GM12878 (cell line): ENCODE data around the gene HADHA. TPM values are rescaled to one million over a fixed set of nuclear protein-coding genes. Genes with fewer than 3 reads are reported as not detected.

ENCODE experiments used
- ATAC-seq: fragments of 200-7000 bp; cut with Tn5 transposase; 3 replicates; pipeline ENCODE4 v1.9.1; 2020; ENCODE audit warnings: mild to moderate bottlenecking, moderate library complexity
- BruUV-seq: library from RNA; stranded (reverse); fragments of 400-500 nt; replicated peaks from 2 replicates; lab custom pipeline; 2021; lab: Mats Ljungman, UMichigan
- CTCF ChIA-PET: fragments of 300-600 bp; sonication (Branson Sonifier 250); formaldehyde crosslinking; extraction: SDS; loops from one replicate; lab custom pipeline; 2021; ENCODE audit warnings: inconsistent platforms; lab: Yijun Ruan, JAX
- POLR2A ChIA-PET: fragments of 350-600 bp; formaldehyde crosslinking; extraction: SDS; loops from one replicate; lab custom pipeline; 2021; ENCODE audit warnings: inconsistent platforms; lab: Charles Lee
- RAD21 ChIA-PET: fragments of 300-600 bp; sonication (Branson Sonifier 250); formaldehyde crosslinking; loops from one replicate; lab custom pipeline; 2023; ENCODE audit warnings: antibody characterized with exemption; ENCODE audit not compliant: unreplicated experiment; lab: Charles Lee
- SMC1A ChIA-PET: fragments of 300-600 bp; sonication (Branson Sonifier 250); formaldehyde crosslinking; loops from one replicate; lab custom pipeline; 2023; ENCODE audit not compliant: unreplicated experiment, uncharacterized antibody; lab: Charles Lee
- DNase-seq: peaks from one replicate; pipeline ENCODE4 v3.0.0-alpha.2; 2011; ENCODE audit warnings: low read depth, low spot score
- FAIRE-seq: peaks from 3 replicates; lab custom pipeline; 2011; peaks lifted over from hg19 to GRCh38; lab: Jason Lieb, UNC
- H2AFZ ChIP-seq: 2 replicates; pipeline ENCODE4 v1.6.0; 2011; ENCODE audit warnings: low read depth, low read length, control low read depth; ENCODE audit not compliant: control insufficient read depth
- H3K27ac ChIP-seq: 2 replicates; pipeline ENCODE4 v1.5.1; 2011; ENCODE audit warnings: control low read depth; ENCODE audit not compliant: control insufficient read depth, insufficient read depth
- H3K27me3 ChIP-seq, 2 experiments: replicated peaks in 1 of 2; 2 replicates each; pipeline versions ENCODE4 v1.6.0 to v1.6.1; 2011; ENCODE audit warnings: low read length in 1 of 2; ENCODE audit not compliant: control insufficient read depth in 2 of 2, insufficient read depth in 2 of 2
- H3K36me3 ChIP-seq, 2 experiments: 2 replicates each; pipeline ENCODE4 v1.5.1; 2011; ENCODE audit warnings: low read length in 1 of 2; ENCODE audit not compliant: control insufficient read depth in 2 of 2, insufficient read depth in 2 of 2
- H3K4me1 ChIP-seq: 2 replicates; pipeline ENCODE4 v1.6.1; 2011; ENCODE audit warnings: mild to moderate bottlenecking, low read length, moderate library complexity, mixed read lengths; ENCODE audit not compliant: control insufficient read depth, insufficient read depth
- H3K4me2 ChIP-seq: 2 replicates; pipeline ENCODE4 v1.6.0; 2011; ENCODE audit warnings: control low read depth; ENCODE audit not compliant: control insufficient read depth, insufficient read depth
- H3K4me3 ChIP-seq: fragments of 200-600 bp; sonication (generic); 2 replicates; pipeline ENCODE4 v1.5.1; 2016
- H3K79me2 ChIP-seq: 2 replicates; pipeline ENCODE4 v1.6.0; 2011; ENCODE audit warnings: low read length; ENCODE audit not compliant: control insufficient read depth, insufficient read depth
- H3K9ac ChIP-seq: 2 replicates; pipeline ENCODE4 v1.8.0; 2011; ENCODE audit warnings: low read length, control low read depth, mixed read lengths; ENCODE audit not compliant: control insufficient read depth, insufficient read depth
- H3K9me3 ChIP-seq: replicated peaks from 3 replicates; pipeline ENCODE4 v1.5.1; 2011; ENCODE audit warnings: mild to moderate bottlenecking, low read length; ENCODE audit not compliant: control insufficient read depth, insufficient read depth
- H4K20me1 ChIP-seq: 2 replicates; pipeline ENCODE4 v1.6.0; 2011; ENCODE audit not compliant: control insufficient read depth, insufficient read depth
- E2F4 ChIP-seq: IDR thresholded peaks from 2 replicates; pipeline ENCODE4 v1.6.1; 2012; ENCODE audit warnings: low read depth, low read length, improper control_type of control experiment
- IRF4 ChIP-seq: IDR thresholded peaks from 2 replicates; pipeline ENCODE4 v1.6.1; 2011; ENCODE audit warnings: low read depth, low read length
- MAX ChIP-seq: IDR thresholded peaks from 2 replicates; pipeline ENCODE4 v1.6.1; 2012; ENCODE audit warnings: low read depth, low read length, improper control_type of control experiment
- POLR2AphosphoS5 ChIP-seq: IDR thresholded peaks from 2 replicates; pipeline ENCODE4 v1.6.1; 2011; ENCODE audit warnings: mild to moderate bottlenecking, low read length, inconsistent platforms
- REST ChIP-seq: IDR thresholded peaks from 2 replicates; pipeline ENCODE4 v1.6.1; 2012; ENCODE audit warnings: mild to moderate bottlenecking, low read depth, low read length
- SPI1 ChIP-seq: IDR thresholded peaks from 2 replicates; pipeline ENCODE4 v1.6.1; 2011; ENCODE audit warnings: low read depth, mild to moderate bottlenecking, low read length, moderate library complexity, borderline replicate concordance; ENCODE audit not compliant: insufficient read depth
- ZBED1 ChIP-seq: IDR thresholded peaks from 2 replicates; pipeline ENCODE4 v1.6.1; 2016; ENCODE audit warnings: borderline replicate concordance
- WGBS: methylation state at CpG from one replicate; pipeline ENCODE4 v1.1.6; 2016; ENCODE audit warnings: low lambda C conversion rate; ENCODE audit not compliant: insufficient replicate concordance, insufficient coverage; ENCODE audit errors: missing lambda C conversion rate; 5-methylcytosine and 5-hydroxymethylcytosine counted together
- in situ Hi-C: fragments of 300-500 bp; cut with MboI; formaldehyde crosslinking; loops from 9 replicates; pipeline ENCODE4 v1.14.3; 2018; ENCODE audit warnings: mixed read lengths
- intact Hi-C: fragments of 100-400 bp; cut with micrococcal nuclease; formaldehyde crosslinking; loops from one replicate; pipeline ENCODE4 v1.14.2; 2022; ENCODE audit not compliant: unreplicated experiment
- polyA plus RNA-seq, 11 experiments: library from polyadenylated mRNA; depleted of rRNA in 4 of 11; unstranded in 6 of 11; stranded (reverse) in 5 of 11; fragments of >200 nt; fragmentation: Nextera tagmentation in 4 of 11; fragmentation: Illumina TruSeq in 1 of 11; extraction: Ambion mirVana in 4 of 11; extraction: Trizol in 1 of 11; gene quantifications; 1 replicate in 1 of 11; 2 replicates in 10 of 11; pipeline versions ENCODE4 v1.2.1 to v1.2.3, GENCODE V29; 2011 to 2016; ENCODE audit warnings: inconsistent platforms in 2 of 11, missing spikeins in 2 of 11, low read depth in 1 of 11
- total RNA-seq, 4 experiments: library from RNA; depleted of rRNA in 3 of 4; stranded (reverse); fragments of >200 nt in 3 of 4; fragmentation: Illumina TruSeq in 1 of 4; extraction: Trizol in 1 of 4; gene quantifications; 2 replicates each; pipeline versions ENCODE4 v1.2.1 to v1.2.3, GENCODE V29; 2013 to 2021

Gene HADHA
- total and polyA plus RNA-seq, 10 of the 15 experiments (the other 5 are each of a cell fraction or from before 2014, with no cell fraction given) = 109 to 207 (median 165) TPM

GRCh38 chr2:26150243-26150642 lies 94.2 kb downstream of the HADHA start (continued):
- TF ChIP-seq POLR2AphosphoS5 (no peak), SPI1 (no peak)

GRCh38 chr2:26148501-26148900 lies 95.9 kb downstream of the HADHA start:
- FAIRE-seq (no peak), DNase-seq (no peak), ATAC-seq (no peak)
- intact Hi-C loops (loop anchor here (5.0 kb wide), 2 partner anchors 61 to 296 kb away; no protein-coding TSS in a partner anchor), in situ Hi-C loops (loop anchor here (5.0 to 10.0 kb wide), 3 partner anchors 156 to 294 kb away; no protein-coding TSS in a partner anchor)
- ChIA-PET CTCF (interaction anchor here (0.6 to 6.9 kb wide), 2 partner anchors 113 to 158 kb away, joined by 3 to 84 read pairs; no protein-coding TSS in a partner anchor), RAD21 (interaction anchor here (0.7 to 2.6 kb wide), 4 partner anchors 157 to 296 kb away, joined by 3 to 9 read pairs (median 4); no protein-coding TSS in a partner anchor), POLR2A (no interaction called here), SMC1A (interaction anchor here (1.6 to 7.1 kb wide), 2 partner anchors 114 to 158 kb away, joined by 3 to 57 read pairs; no protein-coding TSS in a partner anchor)
- Histone ChIP-seq H3K4me1 (no peaks in the 10 kb centered on the region), H3K79me2 (no peaks in the 10 kb centered on the region), H3K27ac (no peak overlapping the region), H3K27me3 (no peaks in the 10 kb centered on the region), H3K36me3 (no peaks in the 10 kb centered on the region), H2AFZ (no peak overlapping the region), H3K4me3 (no peak overlapping the region), H3K9me3 (no peaks in the 10 kb centered on the region), H4K20me1 (no peaks in the 10 kb centered on the region), H3K4me2 (no peak overlapping the region), H3K9ac (no peak overlapping the region)
- TF ChIP-seq E2F4 = no peak
- TF ChIP-seq REST = peak; percentile 71
- no peak for TF ChIP-seq MAX
- TF ChIP-seq ZBED1 = no peak
- TF ChIP-seq IRF4 = no peak
- no TSS peak for BruUV-seq
- 45% methylated on average over 2 of the region's 2 CpGs for WGBS
